D721Med (cell line): ENCODE results near the gene RABGGTA.
A peak's percentile ranks its signal among the peaks of the same experiment; 100 is the strongest.
"Not testable (repeated sequence)": the region's sequence is repeated elsewhere in the genome, so short reads cannot be mapped to it uniquely, and the experiment has no call there.

ENCODE experiments used
- DNase-seq: peaks from one replicate; pipeline ENCODE4 v3.0.0; 2011; ENCODE audit warnings: low spot score; ENCODE audit not compliant: insufficient read length
- FAIRE-seq: peaks from 2 replicates; lab custom pipeline; 2011; peaks lifted over from hg19 to GRCh38; lab: Jason Lieb, UNC
- TF ChIP-seq, protein P1 (sequence below): IDR thresholded peaks from 2 replicates; pipeline ENCODE4 v1.5.1; 2012; ENCODE audit warnings: mild to moderate bottlenecking, control low read depth; ENCODE audit not compliant: insufficient read depth; ENCODE audit errors: missing control alignments

RABGGTA gene

DNA sequence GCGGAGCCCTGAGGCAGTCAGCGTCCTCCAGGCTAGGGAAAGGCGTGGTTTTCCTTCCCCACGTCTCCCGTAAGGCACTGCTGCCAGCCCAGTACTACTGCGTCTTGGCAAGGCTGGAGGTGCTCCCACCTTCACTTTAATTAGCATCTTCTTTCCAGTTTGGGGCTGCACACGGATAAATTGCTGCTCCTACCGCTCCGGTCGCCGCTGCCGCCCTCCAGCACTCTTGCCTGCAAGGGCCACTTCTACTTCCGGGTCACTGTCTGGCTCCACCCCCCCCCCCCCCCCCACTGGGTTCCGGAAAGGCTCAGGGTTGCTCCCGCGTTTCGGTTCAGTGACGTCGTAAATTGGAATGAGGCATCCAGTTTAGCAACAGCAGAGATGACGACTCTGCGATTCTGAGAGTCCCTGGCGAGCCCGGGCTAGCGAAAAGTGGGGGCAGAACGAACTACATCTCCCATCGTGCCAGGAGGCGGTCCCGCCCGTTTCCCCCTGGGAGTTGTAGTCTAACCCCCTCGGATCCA is 39.2 kb downstream of the RABGGTA start, which contains the start of gene NEDD8:
NEDD8 (minus strand) TSS at position 247 of the 524 bp plus-strand sequence; CDS start at position 147, 100 bp downstream.
- DNase-seq (peak; percentile 51), FAIRE-seq (no peak)
- TF ChIP-seq, protein P1, sequence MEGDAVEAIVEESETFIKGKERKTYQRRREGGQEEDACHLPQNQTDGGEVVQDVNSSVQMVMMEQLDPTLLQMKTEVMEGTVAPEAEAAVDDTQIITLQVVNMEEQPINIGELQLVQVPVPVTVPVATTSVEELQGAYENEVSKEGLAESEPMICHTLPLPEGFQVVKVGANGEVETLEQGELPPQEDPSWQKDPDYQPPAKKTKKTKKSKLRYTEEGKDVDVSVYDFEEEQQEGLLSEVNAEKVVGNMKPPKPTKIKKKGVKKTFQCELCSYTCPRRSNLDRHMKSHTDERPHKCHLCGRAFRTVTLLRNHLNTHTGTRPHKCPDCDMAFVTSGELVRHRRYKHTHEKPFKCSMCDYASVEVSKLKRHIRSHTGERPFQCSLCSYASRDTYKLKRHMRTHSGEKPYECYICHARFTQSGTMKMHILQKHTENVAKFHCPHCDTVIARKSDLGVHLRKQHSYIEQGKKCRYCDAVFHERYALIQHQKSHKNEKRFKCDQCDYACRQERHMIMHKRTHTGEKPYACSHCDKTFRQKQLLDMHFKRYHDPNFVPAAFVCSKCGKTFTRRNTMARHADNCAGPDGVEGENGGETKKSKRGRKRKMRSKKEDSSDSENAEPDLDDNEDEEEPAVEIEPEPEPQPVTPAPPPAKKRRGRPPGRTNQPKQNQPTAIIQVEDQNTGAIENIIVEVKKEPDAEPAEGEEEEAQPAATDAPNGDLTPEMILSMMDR = no peak

- DNase-seq (peak; percentile 41), FAIRE-seq (no peak)
- TF ChIP-seq, protein P1 = no peak
Observed at GRCh38 chr14:24231263-24232120, 39.9 kb downstream of the RABGGTA start.

- FAIRE-seq = no peak
Observed at GRCh38 chr14:24228902-24229301, 42.5 kb downstream of the RABGGTA start.

DNA sequence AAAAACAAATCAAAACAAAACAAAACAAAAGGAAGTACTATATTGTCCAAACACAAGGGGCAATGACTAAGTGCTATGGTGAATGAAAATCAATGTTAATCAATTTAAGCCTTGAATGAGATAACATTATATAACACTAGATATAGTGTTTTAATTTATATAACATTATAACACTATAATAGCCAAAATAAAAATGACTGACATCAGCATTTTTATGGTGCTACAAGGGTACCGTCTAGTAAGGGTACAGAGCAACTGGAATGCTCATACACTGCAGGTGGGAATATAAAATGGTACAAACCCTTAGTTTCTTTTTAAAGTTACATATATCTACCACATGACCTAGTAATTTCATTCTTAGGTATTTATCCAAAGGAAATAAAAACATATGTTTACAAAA is 44.9 kb downstream of the RABGGTA start:
- FAIRE-seq (no peak), DNase-seq (no peak)
- TF ChIP-seq, protein P1 = no peak

More at GRCh38 chr14:24228902-24229301, 42.5 kb downstream of the RABGGTA start:
- TF ChIP-seq, protein P1 = no peak
- DNase-seq = no peak

DNA sequence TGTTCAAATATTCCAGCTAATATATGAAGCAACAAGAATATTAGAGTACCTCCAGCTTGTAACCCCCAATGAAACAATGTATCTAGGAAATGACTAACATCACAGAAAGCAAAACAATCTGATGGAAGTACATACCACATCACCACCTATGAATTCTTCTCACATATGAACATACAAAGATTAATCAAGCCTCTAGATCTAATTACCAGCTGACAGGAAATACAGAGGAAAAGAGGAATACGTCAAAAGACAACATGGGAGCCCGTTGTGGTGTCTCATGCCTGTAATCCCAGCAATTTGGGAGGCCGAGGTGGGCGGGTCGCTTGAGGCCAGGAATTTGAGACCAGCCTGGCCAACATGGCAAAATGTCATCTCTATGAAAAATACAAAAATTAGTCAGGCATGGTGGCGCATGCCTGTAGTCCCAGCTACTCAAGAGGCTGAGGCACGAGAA is 46.8 kb downstream of the RABGGTA start:
- DNase-seq = no peak
- FAIRE-seq = no peak
- TF ChIP-seq, protein P1 = no peak

- not testable (repeated sequence) for FAIRE-seq, DNase-seq
Observed at GRCh38 chr14:24222987-24223386, 48.4 kb downstream of the RABGGTA start.

DNA sequence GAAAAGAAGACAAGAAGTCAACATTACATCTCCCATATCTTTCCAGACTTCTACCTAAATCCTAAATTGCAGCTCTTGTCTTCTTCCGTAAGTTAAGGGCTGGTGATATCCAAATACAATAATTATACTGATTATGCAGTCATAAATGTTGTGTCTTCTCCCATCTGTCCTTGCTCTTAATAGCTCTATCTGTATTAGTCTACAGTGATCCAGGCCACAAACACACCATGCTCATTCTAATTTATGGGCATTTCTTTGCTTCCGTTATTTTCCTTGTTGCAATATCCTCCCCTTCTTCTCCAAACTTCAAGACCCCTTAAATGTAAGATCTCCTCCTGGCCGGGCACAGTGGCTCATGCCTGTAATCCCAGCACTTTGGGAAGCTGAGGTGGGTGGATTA is 51.9 kb downstream of the RABGGTA start:
- TF ChIP-seq, protein P1 = no peak
- FAIRE-seq (no peak), DNase-seq (no peak)
